Mucosa of descending colon (tissue), 3 donors: ENCODE data around the gene SF3A1. TPM values are rescaled to one million over a fixed set of nuclear protein-coding genes. Genes with fewer than 3 reads are reported as not detected.
A peak's percentile ranks its signal among the peaks of the same experiment; 100 is the strongest.

Experiments used
- ATAC-seq: fragments of 200-7000 bp; cut with Tn5 transposase; one replicate; pipeline ENCODE4 v1.9.1; 2020; ENCODE audit warnings: mild to moderate bottlenecking, moderate library complexity
- DNase-seq, 3 donors: peaks; one replicate each; pipeline ENCODE4 v3.0.0-alpha.2; 2020
- H3K36me3 ChIP-seq: fragments of 200-600 bp; one replicate; pipeline ENCODE4 v1.8.0; 2021; ENCODE audit warnings: low read depth, mild to moderate bottlenecking
- H3K4me1 ChIP-seq: fragments of 200-600 bp; one replicate; pipeline ENCODE4 v1.8.0; 2021; ENCODE audit warnings: low read depth, mild to moderate bottlenecking
- H3K4me3 ChIP-seq: fragments of 200-600 bp; one replicate; pipeline ENCODE4 v1.8.0; 2021; ENCODE audit warnings: mild to moderate bottlenecking
- H3K9me3 ChIP-seq: fragments of 200-600 bp; one replicate; pipeline ENCODE4 v1.8.0; 2021; ENCODE audit warnings: mild to moderate bottlenecking
- intact Hi-C, 2 donors: fragments of 100-400 bp; cut with DNase I in 1 of 2; cut with micrococcal nuclease in 1 of 2; formaldehyde crosslinking; loops; one replicate each; pipeline versions ENCODE4 v1.11.0 to v1.11.1; 2022; cut with DNase I, micrococcal nuclease
- total RNA-seq, 3 donors: library from RNA; stranded (reverse); fragmentation: NEBNext Ultra II Directional in 2 of 3; extraction: Animal tissue kit (Norgen Biotek cat#: 25700) in 2 of 3; gene quantifications; one replicate each; pipeline versions ENCODE4 v1.2.1 to v1.2.4, GENCODE V29; 2021 to 2023
- TF ChIP-seq, protein P1 (sequence below): fragments of 200-600 bp; IDR thresholded peaks from one replicate; pipeline ENCODE4 v1.8.0; 2022; ENCODE audit warnings: antibody characterized with exemption, mild to moderate bottlenecking
- donor health status: DM: no; HTN: no; CAD: no; lungs with moderate emphysema.
- donor health status: DM: no; HTN: no; CAD: no.
- donor health status: DM: no; HTN: yes; CAD: no.

The SF3A1 gene
- total RNA-seq, 3 donors from 2014 or later, result 133 to 152 (median 151) TPM

- intact Hi-C loops, result no loop called here
- DNase-seq (peak in 2 of 3 donors; percentile 60 to 71), ATAC-seq (peak; percentile 67)
- Histone ChIP-seq H3K4me1 (peaks cover 27% of the 10 kb centered on the region), H3K4me3 (no peak overlapping the region), H3K36me3 (peaks cover 5% of the 10 kb centered on the region), H3K9me3 (no peaks in the 10 kb centered on the region)
- TF ChIP-seq, protein P1, sequence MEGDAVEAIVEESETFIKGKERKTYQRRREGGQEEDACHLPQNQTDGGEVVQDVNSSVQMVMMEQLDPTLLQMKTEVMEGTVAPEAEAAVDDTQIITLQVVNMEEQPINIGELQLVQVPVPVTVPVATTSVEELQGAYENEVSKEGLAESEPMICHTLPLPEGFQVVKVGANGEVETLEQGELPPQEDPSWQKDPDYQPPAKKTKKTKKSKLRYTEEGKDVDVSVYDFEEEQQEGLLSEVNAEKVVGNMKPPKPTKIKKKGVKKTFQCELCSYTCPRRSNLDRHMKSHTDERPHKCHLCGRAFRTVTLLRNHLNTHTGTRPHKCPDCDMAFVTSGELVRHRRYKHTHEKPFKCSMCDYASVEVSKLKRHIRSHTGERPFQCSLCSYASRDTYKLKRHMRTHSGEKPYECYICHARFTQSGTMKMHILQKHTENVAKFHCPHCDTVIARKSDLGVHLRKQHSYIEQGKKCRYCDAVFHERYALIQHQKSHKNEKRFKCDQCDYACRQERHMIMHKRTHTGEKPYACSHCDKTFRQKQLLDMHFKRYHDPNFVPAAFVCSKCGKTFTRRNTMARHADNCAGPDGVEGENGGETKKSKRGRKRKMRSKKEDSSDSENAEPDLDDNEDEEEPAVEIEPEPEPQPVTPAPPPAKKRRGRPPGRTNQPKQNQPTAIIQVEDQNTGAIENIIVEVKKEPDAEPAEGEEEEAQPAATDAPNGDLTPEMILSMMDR, result no peak
Observed at GRCh38 chr22:30297991-30298701, 58.5 kb downstream of the SF3A1 start.

DNA sequence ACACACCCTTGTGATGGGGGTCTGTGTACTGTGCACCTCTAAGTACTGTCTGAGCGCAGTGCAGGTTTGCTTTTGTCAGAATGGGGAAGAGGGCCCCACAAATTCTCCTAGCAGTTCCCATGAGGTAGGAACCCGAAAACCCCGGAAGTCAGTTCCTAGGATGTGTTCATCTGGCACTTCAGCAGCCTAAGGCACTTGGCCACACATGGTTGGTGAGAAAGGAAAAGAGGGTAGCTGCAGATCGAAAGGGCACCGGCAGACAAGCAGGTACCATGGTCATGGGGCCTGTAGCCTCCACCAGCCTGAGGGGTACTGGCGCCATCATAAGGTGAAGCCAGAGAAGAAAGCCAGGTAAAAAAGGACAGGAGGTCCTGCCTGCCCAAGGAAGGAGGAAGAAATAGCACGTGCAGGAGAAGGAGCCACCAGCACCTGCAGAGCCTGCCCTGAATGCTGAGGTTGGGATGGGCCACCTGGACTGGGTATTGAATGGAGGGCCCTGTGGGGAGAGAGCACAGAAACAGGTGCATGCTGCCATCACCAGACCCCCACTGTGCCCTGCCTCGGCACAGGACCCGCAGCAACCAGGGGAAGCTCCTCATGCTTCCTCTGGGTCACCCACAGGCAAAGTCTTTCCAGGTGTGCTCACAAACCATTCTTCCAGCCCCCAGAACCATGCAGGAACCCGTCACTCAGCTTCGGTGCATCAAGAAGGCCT lies 59.3 kb downstream of the SF3A1 start:
- intact Hi-C loops, result no loop called here
- ATAC-seq (no peak), DNase-seq (no peak)
- H3K9me3 ChIP-seq, result no peaks in the 10 kb centered on the region
- H3K36me3 ChIP-seq, result peaks cover 5% of the 10 kb centered on the region
- TF ChIP-seq, protein P1, result no peak
- H3K4me3 ChIP-seq, result no peak overlapping the region
- H3K4me1 ChIP-seq, result peaks cover 22% of the 10 kb centered on the region

DNA sequence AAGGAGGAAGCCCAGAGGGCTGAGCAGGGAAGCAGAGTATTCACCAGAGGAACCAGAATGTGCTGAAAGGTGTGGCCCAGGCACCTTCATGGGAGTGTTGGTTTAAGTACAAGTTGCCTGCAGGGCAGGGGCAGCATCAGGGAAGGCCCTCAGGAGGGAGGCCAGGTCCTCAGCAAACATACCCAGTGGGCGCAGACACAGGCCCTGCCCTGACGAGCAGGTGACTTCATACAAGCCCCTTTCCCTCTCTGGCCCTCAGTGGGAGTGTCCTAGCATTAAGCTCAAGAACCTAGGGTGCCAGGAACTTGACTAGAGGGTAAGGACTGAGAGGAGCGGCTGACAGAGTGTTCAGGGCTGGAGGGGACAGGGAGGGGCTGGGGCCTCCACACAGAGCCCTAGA lies 59.9 kb downstream of the SF3A1 start:
- no peak overlapping the region for H3K4me3 ChIP-seq
- DNase-seq, result no peak
- H3K9me3 ChIP-seq, result no peaks in the 10 kb centered on the region
- intact Hi-C loops, result no loop called here
- peaks cover 5% of the 10 kb centered on the region for H3K36me3 ChIP-seq
- TF ChIP-seq, protein P1, result no peak
- peaks cover 18% of the 10 kb centered on the region for H3K4me1 ChIP-seq
- no peak for ATAC-seq

DNA sequence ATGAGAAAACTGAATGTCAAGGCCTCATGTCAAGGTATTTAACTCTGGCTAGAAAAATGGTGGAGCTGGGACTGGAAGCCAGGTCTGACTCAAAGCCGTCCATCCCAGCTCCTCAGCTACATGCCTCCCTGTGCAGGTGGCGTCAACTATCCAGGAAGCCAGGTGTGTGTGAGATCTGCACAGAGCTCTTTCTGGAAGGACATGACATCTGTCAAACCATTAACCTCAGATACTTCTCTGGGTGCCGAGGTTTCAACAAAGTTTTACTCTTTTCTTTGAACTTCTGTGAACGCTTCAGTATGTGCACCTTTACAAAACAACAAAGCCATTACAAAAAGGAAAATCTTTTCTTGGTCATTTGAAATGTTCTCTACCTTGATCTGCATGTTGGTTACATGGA lies 60.4 kb downstream of the SF3A1 start:
- no peak for DNase-seq
- no peak overlapping the region for H3K4me3 ChIP-seq
- no peaks in the 10 kb centered on the region for H3K9me3 ChIP-seq
- no peak for ATAC-seq
- intact Hi-C loops, result no loop called here
- TF ChIP-seq, protein P1, result no peak
- H3K4me1 ChIP-seq, result peaks cover 13% of the 10 kb centered on the region
- H3K36me3 ChIP-seq, result peaks cover 5% of the 10 kb centered on the region

GRCh38 chr22:30295576-30295975 lies 61.1 kb downstream of the SF3A1 start:
- Histone ChIP-seq H3K9me3 (no peaks in the 10 kb centered on the region), H3K4me3 (no peak overlapping the region), H3K36me3 (peaks cover 5% of the 10 kb centered on the region), H3K4me1 (peaks cover 18% of the 10 kb centered on the region)
- ATAC-seq (no peak), DNase-seq (no peak)
- TF ChIP-seq, protein P1, result no peak
- intact Hi-C loops, result no loop called here
